Measurements from ENCODE around the gene ZBTB2. TPM values are rescaled to one million over a fixed set of nuclear protein-coding genes. Genes with fewer than 3 reads are reported as not detected.
"Not testable (repeated sequence)": the region's sequence is repeated elsewhere in the genome, so short reads cannot be mapped to it uniquely, and the experiment has no call there.

Gene ZBTB2
- total and polyA plus RNA-seq, 10 donors: 11.0 to 19.1 (median 14.1) TPM

DNA sequence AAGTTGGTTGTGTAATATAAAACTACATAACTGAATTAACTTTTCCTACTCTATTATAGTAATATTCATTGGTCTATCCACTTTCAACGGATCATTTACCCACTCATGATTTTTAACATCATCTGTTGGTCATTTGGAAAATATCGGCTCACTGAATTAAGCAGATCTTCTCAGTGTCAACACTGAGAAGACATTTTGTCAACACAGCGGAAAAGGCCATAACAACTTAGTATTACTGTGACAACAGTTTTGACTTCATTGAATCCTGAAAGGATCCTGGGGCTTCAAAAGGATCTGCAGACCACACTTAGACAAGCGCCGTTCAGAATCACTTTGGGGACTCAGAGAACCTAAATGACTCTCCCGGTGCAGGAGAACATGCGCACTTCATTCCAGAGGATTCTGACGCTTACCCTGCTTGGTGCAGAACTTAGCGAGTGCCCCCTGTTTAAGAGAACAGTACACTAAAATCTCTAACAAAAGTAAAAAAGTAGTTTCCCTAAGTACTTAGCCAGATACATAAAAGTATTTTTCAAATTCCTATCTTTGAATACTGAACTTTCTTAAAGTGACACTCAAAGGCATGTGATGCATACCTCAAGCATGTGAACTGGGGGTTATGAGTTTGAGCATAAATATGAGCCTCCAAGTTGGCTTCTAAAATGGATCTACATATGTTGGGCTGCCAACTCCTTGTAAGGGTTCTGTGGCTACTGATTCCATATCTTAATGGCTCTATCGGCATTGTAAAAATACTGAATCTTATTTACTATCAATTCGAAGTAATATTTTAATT lies 4.0 kb downstream of the ZBTB2 start:
- Histone ChIP-seq H3K27ac (peak overlapping the region in 4 of 8 donors; percentile 99 to 100 (median 100)), H3K9me3 (no peaks in the 10 kb centered on the region), H3K4me3 (no peak overlapping the region), H3K36me3 (peaks cover 0 to 20% (median 0%) of the 10 kb centered on the region in 6 donors), H3K27me3 (replicated peaks in 1 of 7) (no peaks in the 10 kb centered on the region), H3K4me1 (peaks cover 16 to 62% (median 43%) of the 10 kb centered on the region in 6 donors)
- DNase-seq: no peak
- WGBS, 5 donors: 87 to 97% (median 91%) methylated on average over 11 of the region's 11 CpGs
- no peak for TF ChIP-seq CTCF (IDR thresholded peaks at IDR 0.05 in 8 of 11, conservative IDR thresholded peaks at IDR 0.05 in 3 of 11)
- no peak for TF ChIP-seq POLR2A (IDR thresholded peaks at IDR 0.05)
- no peak for TF ChIP-seq POLR2AphosphoS5 (IDR thresholded peaks at IDR 0.05)
- intact Hi-C loops (cut with DNase I; ENCODE audit: low total_unique reads): no loop called here

DNA sequence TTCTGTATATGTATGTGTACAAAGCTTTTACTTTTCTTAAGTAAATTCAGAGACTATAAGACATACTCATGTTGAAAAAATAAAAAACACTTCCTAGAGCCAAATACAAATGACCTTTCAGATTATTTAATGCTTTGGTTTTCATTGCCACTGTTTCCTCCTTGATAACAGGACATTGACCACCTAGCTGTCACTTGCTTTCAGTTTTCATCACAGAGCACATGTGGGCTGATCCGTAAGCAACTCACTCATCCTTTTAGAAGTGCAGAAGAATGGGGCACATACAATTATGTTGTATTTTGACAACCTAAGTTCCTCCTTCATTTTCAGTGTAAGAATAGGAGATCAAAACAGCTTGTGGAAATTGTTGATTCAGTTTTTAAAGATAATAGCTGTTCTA lies 6.2 kb downstream of the ZBTB2 start:
- TF ChIP-seq CTCF (IDR thresholded peaks at IDR 0.05 in 8 of 11, conservative IDR thresholded peaks at IDR 0.05 in 3 of 11): no peak
- no peak for TF ChIP-seq POLR2A (IDR thresholded peaks at IDR 0.05)
- no peak for TF ChIP-seq POLR2AphosphoS5 (IDR thresholded peaks at IDR 0.05)
- 13 to 40% (median 29%) methylated on average over 1 of the region's 1 CpG for WGBS, 5 donors
- Histone ChIP-seq H3K4me3 (no peak overlapping the region), H3K4me1 (peaks cover 13 to 75% (median 55%) of the 10 kb centered on the region in 6 donors), H3K27ac (peak overlapping the region in 6 of 8 donors; percentile 3 to 56 (median 24)), H3K27me3 (replicated peaks in 1 of 7) (no peaks in the 10 kb centered on the region), H3K36me3 (peaks cover 0 to 23% (median 0%) of the 10 kb centered on the region in 6 donors), H3K9me3 (no peaks in the 10 kb centered on the region)
- DNase-seq: no peak
- intact Hi-C loops (cut with DNase I; ENCODE audit: low total_unique reads): no loop called here

GRCh38 chr6:151384151-151384550 lies 7.2 kb downstream of the ZBTB2 start:
- Histone ChIP-seq H3K27ac (peak overlapping the region in 1 of 8 donors; percentile 56), H3K4me1 (peaks cover 10 to 79% (median 62%) of the 10 kb centered on the region in 6 donors), H3K9me3 (no peaks in the 10 kb centered on the region), H3K4me3 (no peak overlapping the region), H3K36me3 (peaks cover 0 to 23% (median 0%) of the 10 kb centered on the region in 6 donors), H3K27me3 (replicated peaks in 1 of 7) (no peaks in the 10 kb centered on the region)
- no peak for TF ChIP-seq CTCF (IDR thresholded peaks at IDR 0.05 in 8 of 11, conservative IDR thresholded peaks at IDR 0.05 in 3 of 11)
- TF ChIP-seq POLR2AphosphoS5 (IDR thresholded peaks at IDR 0.05): no peak
- TF ChIP-seq POLR2A (IDR thresholded peaks at IDR 0.05): no peak
- 74 to 97% (median 91%) methylated on average over 5 of the region's 5 CpGs for WGBS, 5 donors
- no peak for DNase-seq
- intact Hi-C loops (cut with DNase I; ENCODE audit: low total_unique reads): no loop called here

GRCh38 chr6:151382631-151383030 lies 8.7 kb downstream of the ZBTB2 start:
- intact Hi-C loops (cut with DNase I; ENCODE audit: low total_unique reads); H3K27ac ChIP-seq; DNase-seq; H3K9me3 ChIP-seq; H3K4me3 ChIP-seq; H3K27me3 ChIP-seq (replicated peaks in 1 of 7): not testable (repeated sequence)
- Histone ChIP-seq H3K4me1 (peaks cover 5 to 79% (median 59%) of the 10 kb centered on the region in 6 donors), H3K36me3 (peaks cover 0 to 23% (median 0%) of the 10 kb centered on the region in 6 donors)
- 95 to 98% (median 97%) methylated on average over 9 of the region's 9 CpGs for WGBS, 5 donors

Data from spleen (tissue), 11 donors.